HCT116 (cell line): ENCODE results near the gene GSG1L. TPM values are rescaled to one million over a fixed set of nuclear protein-coding genes. Genes with fewer than 3 reads are reported as not detected.

Source experiments
- ATAC-seq: fragments of 200-7000 bp; cut with Tn5 transposase; 2 replicates; pipeline ENCODE4 v1.9.1; 2020; ENCODE audit warnings: mild to moderate bottlenecking, moderate library complexity
- BruUV-seq: library from RNA; stranded (reverse); fragments of 400-500 nt; replicated peaks from 2 replicates; lab custom pipeline; 2021; lab: Mats Ljungman, UMichigan
- CTCF ChIA-PET: fragments of 300-600 bp; sonication (Branson Sonifier 250); formaldehyde crosslinking; loops from one replicate; lab custom pipeline; 2021; ENCODE audit warnings: antibody characterized with exemption; lab: Charles Lee
- POLR2A ChIA-PET: fragments of 300-600, 350-600 bp; sonication (Branson Sonifier 250); formaldehyde crosslinking; loops from one replicate; lab custom pipeline; 2021; ENCODE audit warnings: antibody characterized with exemption; lab: Charles Lee
- RAD21 ChIA-PET, 2 experiments: fragments of 300-600 bp; sonication (Branson Sonifier 250); formaldehyde crosslinking; loops; one replicate each; lab custom pipeline; 2023; ENCODE audit warnings: low total read pairs in 2 of 2; ENCODE audit not compliant: uncharacterized antibody in 2 of 2, unreplicated experiment in 2 of 2, low non-redundant PET in 1 of 2; lab: Charles Lee
- DNase-seq: peaks from one replicate; pipeline ENCODE4 v3.0.0-alpha.2; 2010; ENCODE audit warnings: low read depth, low spot score
- H2AFZ ChIP-seq: fragments of 200-600 bp; shearing (Covaris generic), sonication (generic); 2 replicates; pipeline ENCODE4 v1.6.1; 2017; ENCODE audit warnings: low read depth, mixed run types, mixed read lengths, antibody characterized with exemption, low read length; ENCODE audit not compliant: poor library complexity, severe bottlenecking
- H3K27ac ChIP-seq: 2 replicates; pipeline ENCODE4 v1.5.1; 2012; ENCODE audit warnings: low read depth, low read length
- H3K27me3 ChIP-seq: fragments of 200-600 bp; sonication (generic); 2 replicates; pipeline ENCODE4 v1.6.1; 2016; ENCODE audit warnings: mixed run types, low read length, mixed read lengths; ENCODE audit not compliant: insufficient read depth
- H3K36me3 ChIP-seq, 2 experiments: fragments of 200-500 bp in 1 of 2; fragments of 200-600 bp in 1 of 2; sonication (Bioruptor generic) in 1 of 2; sonication (generic) in 1 of 2; 2 replicates each; pipeline versions ENCODE4 v1.5.1 to v1.6.1; 2014 to 2016; ENCODE audit warnings: low read length in 2 of 2, inconsistent platforms in 1 of 2, mixed read lengths in 1 of 2, mixed run types in 1 of 2; ENCODE audit not compliant: insufficient read depth in 2 of 2, control insufficient read depth in 1 of 2
- H3K4me1 ChIP-seq, 2 experiments: fragments of 200-600 bp in 1 of 2; sonication (generic) in 1 of 2; 2 replicates each; pipeline versions ENCODE4 v1.5.1 to v1.6.1; 2012 to 2017; ENCODE audit warnings: low read length in 2 of 2, inconsistent platforms in 1 of 2, mild to moderate bottlenecking in 1 of 2, mixed read lengths in 1 of 2, mixed run types in 1 of 2, moderate library complexity in 1 of 2; ENCODE audit not compliant: insufficient read depth in 2 of 2, control insufficient read depth in 1 of 2
- H3K4me2 ChIP-seq: fragments of 200-600 bp; sonication (generic); 2 replicates; pipeline ENCODE4 v1.6.1; 2017; ENCODE audit warnings: mixed run types, low read length, mixed read lengths
- H3K4me3 ChIP-seq, 2 experiments: fragments of 200-600 bp in 1 of 2; sonication (generic) in 1 of 2; replicated peaks in 1 of 2; 2 replicates each; pipeline ENCODE4 v1.5.1; 2011 to 2016; ENCODE audit warnings: low read length in 2 of 2, control low read depth in 1 of 2, low read depth in 1 of 2, mild to moderate bottlenecking in 1 of 2, mixed read lengths in 1 of 2, mixed run types in 1 of 2
- H3K79me2 ChIP-seq: fragments of 200-600 bp; sonication (generic); 2 replicates; pipeline ENCODE4 v1.6.1; 2017; ENCODE audit warnings: mild to moderate bottlenecking, mixed run types, low read length, moderate library complexity, mixed read lengths; ENCODE audit not compliant: insufficient read depth
- H3K9ac ChIP-seq: fragments of 200-600 bp; sonication (generic); 2 replicates; pipeline ENCODE4 v1.6.1; 2016; ENCODE audit warnings: low read length, mixed read lengths
- H3K9me2 ChIP-seq: fragments of 200-600 bp; sonication (generic), shearing (Covaris generic); 2 replicates; pipeline ENCODE4 v1.6.1; 2017; ENCODE audit warnings: mixed run types, mild to moderate bottlenecking, moderate library complexity; ENCODE audit not compliant: insufficient read depth
- H3K9me3 ChIP-seq, 2 experiments: fragments of 200-500 bp in 1 of 2; fragments of 200-600 bp in 1 of 2; sonication (Bioruptor generic) in 1 of 2; sonication (generic) in 1 of 2; 2 replicates each; pipeline ENCODE4 v1.6.1; 2014 to 2017; ENCODE audit warnings: low read length in 2 of 2, mixed read lengths in 2 of 2, inconsistent platforms in 1 of 2, low read depth in 1 of 2, mild to moderate bottlenecking in 1 of 2, mixed run types in 1 of 2, moderate library complexity in 1 of 2; ENCODE audit not compliant: control insufficient read depth in 1 of 2, insufficient read depth in 1 of 2
- H4K20me1 ChIP-seq: fragments of 200-600 bp; sonication (generic), shearing (Covaris generic); 2 replicates; pipeline ENCODE4 v1.6.1; 2017; ENCODE audit warnings: mixed run types, mild to moderate bottlenecking, moderate library complexity; ENCODE audit not compliant: insufficient read depth
- CEBPB ChIP-seq: IDR thresholded peaks from 2 replicates; pipeline ENCODE4 v1.6.1; 2012; ENCODE audit warnings: low read depth
- EGR1 ChIP-seq: IDR thresholded peaks from 2 replicates; pipeline ENCODE4 v1.6.1; 2012; ENCODE audit warnings: low read depth
- ELF1 ChIP-seq: IDR thresholded peaks from 2 replicates; pipeline ENCODE4 v1.6.1; 2012; ENCODE audit warnings: low read depth, borderline replicate concordance
- EZH2phosphoT487 ChIP-seq: fragments of 200-600 bp; IDR thresholded peaks from 2 replicates; pipeline ENCODE4 v1.6.1; 2018; ENCODE audit warnings: antibody characterized with exemption, borderline replicate concordance
- FOSL1 ChIP-seq: IDR thresholded peaks from 2 replicates; pipeline ENCODE4 v1.6.1; 2012; ENCODE audit warnings: low read depth
- JUND ChIP-seq: IDR thresholded peaks from 2 replicates; pipeline ENCODE4 v1.6.1; 2012
- MAX ChIP-seq: IDR thresholded peaks from 2 replicates; pipeline ENCODE4 v1.6.1; 2012
- POLR2A ChIP-seq: IDR thresholded peaks from 2 replicates; pipeline ENCODE4 v1.7.0; 2011; ENCODE audit warnings: borderline replicate concordance; ENCODE audit not compliant: insufficient read depth, insufficient read length; ENCODE audit errors: extremely low read depth
- POLR2AphosphoS5 ChIP-seq: IDR thresholded peaks from 2 replicates; pipeline ENCODE4 v1.6.1; 2011; ENCODE audit warnings: mild to moderate bottlenecking, low read depth, low read length, moderate library complexity
- RAD21 ChIP-seq: IDR thresholded peaks from 2 replicates; pipeline ENCODE4 v1.6.1; 2012; ENCODE audit warnings: low read depth, mild to moderate bottlenecking
- REST ChIP-seq: IDR thresholded peaks from 2 replicates; pipeline ENCODE4 v1.6.1; 2012; ENCODE audit warnings: low read depth
- SIN3A ChIP-seq: IDR thresholded peaks from 2 replicates; pipeline ENCODE4 v1.6.1; 2012; ENCODE audit warnings: low read depth
- TCF7L2 ChIP-seq: IDR thresholded peaks from 2 replicates; pipeline ENCODE4 v1.7.0; 2011; ENCODE audit warnings: borderline replicate concordance, inconsistent platforms; ENCODE audit not compliant: insufficient read depth, insufficient read length; ENCODE audit errors: extremely low read depth
- YY1 ChIP-seq: IDR thresholded peaks from 2 replicates; pipeline ENCODE4 v1.6.1; 2011; ENCODE audit warnings: low read length, low read depth, moderate library complexity, mild to moderate bottlenecking; ENCODE audit not compliant: insufficient replicate concordance; ENCODE audit errors: extremely low read depth
- ZFX ChIP-seq: fragments of 450-650 bp; IDR thresholded peaks from 2 replicates; pipeline ENCODE4 v1.6.1; 2017
- ZNF274 ChIP-seq: fragments of 200-500 bp; sonication (Bioruptor generic); IDR thresholded peaks from 2 replicates; pipeline ENCODE4 v1.6.1; 2014; ENCODE audit warnings: mild to moderate bottlenecking, low read depth, low read length, inconsistent platforms
- intact Hi-C: fragments of 100-400 bp; cut with micrococcal nuclease; formaldehyde crosslinking; loops from 2 replicates; pipeline ENCODE4 v1.10.0; 2022
- total RNA-seq: library from RNA; stranded (reverse); gene quantifications from one replicate; pipeline ENCODE4 v1.2.1, GENCODE V29; 2021; ENCODE audit not compliant: unreplicated experiment
- TF ChIP-seq, protein P1 (sequence below), 3 experiments: fragments of 200-600 bp in 1 of 3; sonication (generic) in 1 of 3; IDR thresholded peaks in 2 of 3; conservative IDR thresholded peaks in 1 of 3; 2 replicates each; pipeline ENCODE4 v1.5.1; 2012 to 2017; ENCODE audit warnings: low read depth in 2 of 3, low read length in 2 of 3, antibody characterized with exemption in 1 of 3, borderline replicate concordance in 1 of 3, control low read depth in 1 of 3, mild to moderate bottlenecking in 1 of 3, mixed read lengths in 1 of 3, mixed run types in 1 of 3, moderate library complexity in 1 of 3; ENCODE audit not compliant: insufficient read depth in 1 of 3
- TF ChIP-seq, protein P2 (sequence below): IDR thresholded peaks from 2 replicates; pipeline ENCODE4 v1.6.1; 2011; ENCODE audit warnings: mild to moderate bottlenecking, low read length, moderate library complexity; ENCODE audit not compliant: insufficient replicate concordance; ENCODE audit errors: extremely low read depth
- TF ChIP-seq, protein P3 (sequence below): IDR thresholded peaks from 2 replicates; pipeline ENCODE4 v1.6.1; 2012

GSG1L gene
- total RNA-seq, 1 experiment from 2014 or later, result not detected

DNA sequence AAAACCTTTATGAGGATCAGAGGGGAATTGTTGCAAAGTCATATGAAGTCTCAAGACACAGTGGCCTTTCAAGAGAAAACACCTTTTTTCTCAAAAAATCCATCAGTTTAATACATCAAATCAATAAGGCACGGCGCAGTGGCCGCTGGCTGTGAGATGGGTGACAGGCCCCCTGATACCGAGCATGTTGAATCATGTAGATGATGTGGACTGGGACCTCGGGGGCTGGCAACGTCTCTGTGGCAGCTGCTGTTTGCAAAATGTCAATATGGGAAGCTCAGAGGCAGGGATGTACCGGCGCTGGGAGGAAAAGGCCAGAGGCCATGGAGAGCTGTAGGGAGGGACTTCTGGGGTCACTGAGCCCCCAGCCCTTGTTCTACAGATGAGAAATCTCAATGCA, 169.1 kb downstream of the GSG1L start:
- H3K9me3 ChIP-seq, result no peaks in the 10 kb centered on the region
- no peak overlapping the region for H3K4me2 ChIP-seq
- no peaks in the 10 kb centered on the region for H3K4me1 ChIP-seq
- DNase-seq, result no peak
- H3K9me2 ChIP-seq, result no peaks in the 10 kb centered on the region
- ATAC-seq, result no peak
- H3K27me3 ChIP-seq, result peaks cover 15% of the 10 kb centered on the region
- H3K79me2 ChIP-seq, result no peaks in the 10 kb centered on the region
- no peak overlapping the region for H3K9ac ChIP-seq
- ChIA-PET RAD21 (no interaction called here), POLR2A (no interaction called here), CTCF (no interaction called here)
- intact Hi-C loops, result no loop called here
- BruUV-seq, result no TSS peak
- TF ChIP-seq POLR2AphosphoS5 (no peak), EZH2phosphoT487 (no peak), POLR2A (no peak), YY1 (no peak), MAX (no peak), TCF7L2 (no peak), FOSL1 (no peak), CEBPB (no peak), RAD21 (no peak), ZFX (no peak), REST (no peak), EGR1 (no peak), JUND (no peak), ZNF274 (no peak), SIN3A (no peak), ELF1 (no peak)
- TF ChIP-seq, protein P1, sequence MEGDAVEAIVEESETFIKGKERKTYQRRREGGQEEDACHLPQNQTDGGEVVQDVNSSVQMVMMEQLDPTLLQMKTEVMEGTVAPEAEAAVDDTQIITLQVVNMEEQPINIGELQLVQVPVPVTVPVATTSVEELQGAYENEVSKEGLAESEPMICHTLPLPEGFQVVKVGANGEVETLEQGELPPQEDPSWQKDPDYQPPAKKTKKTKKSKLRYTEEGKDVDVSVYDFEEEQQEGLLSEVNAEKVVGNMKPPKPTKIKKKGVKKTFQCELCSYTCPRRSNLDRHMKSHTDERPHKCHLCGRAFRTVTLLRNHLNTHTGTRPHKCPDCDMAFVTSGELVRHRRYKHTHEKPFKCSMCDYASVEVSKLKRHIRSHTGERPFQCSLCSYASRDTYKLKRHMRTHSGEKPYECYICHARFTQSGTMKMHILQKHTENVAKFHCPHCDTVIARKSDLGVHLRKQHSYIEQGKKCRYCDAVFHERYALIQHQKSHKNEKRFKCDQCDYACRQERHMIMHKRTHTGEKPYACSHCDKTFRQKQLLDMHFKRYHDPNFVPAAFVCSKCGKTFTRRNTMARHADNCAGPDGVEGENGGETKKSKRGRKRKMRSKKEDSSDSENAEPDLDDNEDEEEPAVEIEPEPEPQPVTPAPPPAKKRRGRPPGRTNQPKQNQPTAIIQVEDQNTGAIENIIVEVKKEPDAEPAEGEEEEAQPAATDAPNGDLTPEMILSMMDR (IDR thresholded peaks at IDR 0.05 in 2 of 3, conservative IDR thresholded peaks at IDR 0.05 in 1 of 3; ENCODE audit: borderline replicate concordance in 1 of 3, insufficient read depth in 1 of 3, low read depth in 2 of 3, low read length in 2 of 3), result no peak
- TF ChIP-seq, protein P2, sequence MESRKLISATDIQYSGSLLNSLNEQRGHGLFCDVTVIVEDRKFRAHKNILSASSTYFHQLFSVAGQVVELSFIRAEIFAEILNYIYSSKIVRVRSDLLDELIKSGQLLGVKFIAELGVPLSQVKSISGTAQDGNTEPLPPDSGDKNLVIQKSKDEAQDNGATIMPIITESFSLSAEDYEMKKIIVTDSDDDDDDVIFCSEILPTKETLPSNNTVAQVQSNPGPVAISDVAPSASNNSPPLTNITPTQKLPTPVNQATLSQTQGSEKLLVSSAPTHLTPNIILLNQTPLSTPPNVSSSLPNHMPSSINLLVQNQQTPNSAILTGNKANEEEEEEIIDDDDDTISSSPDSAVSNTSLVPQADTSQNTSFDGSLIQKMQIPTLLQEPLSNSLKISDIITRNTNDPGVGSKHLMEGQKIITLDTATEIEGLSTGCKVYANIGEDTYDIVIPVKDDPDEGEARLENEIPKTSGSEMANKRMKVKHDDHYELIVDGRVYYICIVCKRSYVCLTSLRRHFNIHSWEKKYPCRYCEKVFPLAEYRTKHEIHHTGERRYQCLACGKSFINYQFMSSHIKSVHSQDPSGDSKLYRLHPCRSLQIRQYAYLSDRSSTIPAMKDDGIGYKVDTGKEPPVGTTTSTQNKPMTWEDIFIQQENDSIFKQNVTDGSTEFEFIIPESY, result no peak
- TF ChIP-seq, protein P3, sequence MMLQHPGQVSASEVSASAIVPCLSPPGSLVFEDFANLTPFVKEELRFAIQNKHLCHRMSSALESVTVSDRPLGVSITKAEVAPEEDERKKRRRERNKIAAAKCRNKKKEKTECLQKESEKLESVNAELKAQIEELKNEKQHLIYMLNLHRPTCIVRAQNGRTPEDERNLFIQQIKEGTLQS, result no peak
- H3K36me3 ChIP-seq, result no peaks in the 10 kb centered on the region
- no peak overlapping the region for H3K4me3 ChIP-seq
- H2AFZ ChIP-seq, result no peak overlapping the region
- no peak overlapping the region for H3K27ac ChIP-seq
- no peaks in the 10 kb centered on the region for H4K20me1 ChIP-seq
